SK-N-SH (cell line): ENCODE measurements around the gene CLCN5. TPM values are rescaled to one million over a fixed set of nuclear protein-coding genes. Genes with fewer than 3 reads are reported as not detected.

Source experiments
- CTCF ChIA-PET: fragments of 300-600, 350-600 bp; formaldehyde crosslinking; extraction: SDS; loops from one replicate; lab custom pipeline; 2021; lab: Yijun Ruan, JAX
- POLR2A ChIA-PET: fragments of 350-600 bp; sonication (Branson Sonifier 250); formaldehyde crosslinking; extraction: SDS; loops from one replicate; lab custom pipeline; 2020; ENCODE audit warnings: antibody characterized with exemption, inconsistent platforms; lab: Yijun Ruan, JAX
- DNase-seq: peaks from one replicate; pipeline ENCODE4 v3.0.0; 2012
- H2AFZ ChIP-seq: fragments of 200-600 bp; sonication (generic); 2 replicates; pipeline ENCODE4 v1.8.1; 2016; ENCODE audit warnings: antibody characterized with exemption, mild to moderate bottlenecking, low read depth
- H3F3A ChIP-seq: fragments of 200-600 bp; sonication (generic); replicated peaks from 2 replicates; pipeline ENCODE3; 2016; ENCODE audit warnings: antibody characterized with exemption, mild to moderate bottlenecking; ENCODE audit not compliant: insufficient read depth
- H3K27ac ChIP-seq, 2 experiments: fragments of 200-500 bp in 1 of 2; fragments of 200-600 bp in 1 of 2; sonication (Bioruptor generic) in 1 of 2; sonication (generic), shearing (Covaris generic) in 1 of 2; 2 replicates each; pipeline versions ENCODE4 v1.5.1 to v1.6.1; 2014 to 2016; ENCODE audit warnings: low read depth in 2 of 2, inconsistent platforms in 1 of 2, low read length in 1 of 2, mild to moderate bottlenecking in 1 of 2, mixed read lengths in 1 of 2
- H3K27me3 ChIP-seq: fragments of 200-600 bp; sonication (generic), shearing (Covaris generic); 2 replicates; pipeline ENCODE4 v1.6.1; 2016; ENCODE audit warnings: mixed run types; ENCODE audit not compliant: insufficient read depth
- H3K36me3 ChIP-seq, 2 experiments: fragments of 200-500 bp in 1 of 2; fragments of 200-600 bp in 1 of 2; sonication (Bioruptor generic) in 1 of 2; sonication (generic) in 1 of 2; replicated peaks in 1 of 2; 2 replicates each; pipeline versions ENCODE3 to v1.5.1; 2014 to 2016; ENCODE audit warnings: low read length in 1 of 2, mild to moderate bottlenecking in 1 of 2; ENCODE audit not compliant: insufficient read depth in 2 of 2, control insufficient read depth in 1 of 2
- H3K4me1 ChIP-seq, 2 experiments: fragments of 200-500 bp in 1 of 2; fragments of 200-600 bp in 1 of 2; sonication (Bioruptor generic) in 1 of 2; sonication (generic), shearing (Covaris generic) in 1 of 2; 2 replicates each; pipeline versions ENCODE4 v1.5.1 to v1.6.1; 2014 to 2016; ENCODE audit warnings: low read depth in 1 of 2, low read length in 1 of 2, mixed run types in 1 of 2; ENCODE audit not compliant: insufficient read depth in 2 of 2, control insufficient read depth in 1 of 2
- H3K4me2 ChIP-seq: fragments of 200-600 bp; sonication (generic), shearing (Covaris generic); 2 replicates; pipeline ENCODE4 v1.6.1; 2017; ENCODE audit warnings: mixed run types
- H3K4me3 ChIP-seq, 2 experiments: fragments of 200-500 bp in 1 of 2; fragments of 200-600 bp in 1 of 2; sonication (Bioruptor generic) in 1 of 2; sonication (generic), shearing (Covaris generic) in 1 of 2; 2 replicates each; pipeline versions ENCODE4 v1.5.1 to v1.8.1; 2014 to 2016; ENCODE audit warnings: low read depth in 2 of 2, inconsistent platforms in 1 of 2, low read length in 1 of 2, mild to moderate bottlenecking in 1 of 2, mixed read lengths in 1 of 2, moderate library complexity in 1 of 2
- H3K79me2 ChIP-seq: fragments of 200-600 bp; sonication (generic); 2 replicates; pipeline ENCODE4 v1.8.1; 2017; ENCODE audit warnings: mild to moderate bottlenecking; ENCODE audit not compliant: insufficient read depth
- H3K9ac ChIP-seq: fragments of 200-600 bp; sonication (generic); 2 replicates; pipeline ENCODE4 v1.6.1; 2017; ENCODE audit warnings: mixed run types
- H3K9me2 ChIP-seq: fragments of 200-600 bp; sonication (generic); 2 replicates; pipeline ENCODE4 v1.6.1; 2017; ENCODE audit warnings: mixed run types
- H3K9me3 ChIP-seq: fragments of 200-600 bp; sonication (generic); 2 replicates; pipeline ENCODE4 v1.6.1; 2017; ENCODE audit warnings: mixed run types, mild to moderate bottlenecking, moderate library complexity
- H4K20me1 ChIP-seq: fragments of 200-600 bp; sonication (generic); 2 replicates; pipeline ENCODE4 v1.6.1; 2017; ENCODE audit warnings: mild to moderate bottlenecking, mixed run types; ENCODE audit not compliant: insufficient read depth
- CHD2 ChIP-seq: fragments of 150-350 bp; IDR thresholded peaks from 2 replicates; pipeline ENCODE4 v1.6.1; 2018; ENCODE audit warnings: low read length; ENCODE audit not compliant: partially characterized antibody
- FOXJ3 ChIP-seq: sonication (generic); formaldehyde crosslinking; IDR thresholded peaks from 2 replicates; pipeline ENCODE4 v1.5.1; 2020; ENCODE audit warnings: mild to moderate bottlenecking, missing genetic modification reagents
- FOXM1 ChIP-seq: IDR thresholded peaks from 2 replicates; pipeline ENCODE4 v1.4.0; 2012; ENCODE audit warnings: low read depth, mild to moderate bottlenecking
- MXI1 ChIP-seq: IDR thresholded peaks from 2 replicates; pipeline ENCODE4 v1.6.1; 2012; ENCODE audit warnings: mild to moderate bottlenecking, low read depth, low read length, improper control_type of control experiment
- NFIC ChIP-seq: IDR thresholded peaks from 2 replicates; pipeline ENCODE4 v1.4.0; 2012; ENCODE audit warnings: borderline replicate concordance
- NRF1 ChIP-seq: IDR thresholded peaks from 2 replicates; pipeline ENCODE4 v1.6.1; 2012; ENCODE audit warnings: low read depth, mild to moderate bottlenecking, low read length
- PBX3 ChIP-seq: IDR thresholded peaks from 2 replicates; pipeline ENCODE4; 2012
- REST ChIP-seq: IDR thresholded peaks from 2 replicates; pipeline ENCODE4 v1.6.1; 2012; ENCODE audit warnings: mild to moderate bottlenecking, low read depth, low read length, moderate library complexity
- SIN3A ChIP-seq: IDR thresholded peaks from 2 replicates; pipeline ENCODE4 v1.6.1; 2012; ENCODE audit warnings: low read depth, mild to moderate bottlenecking, low read length, moderate library complexity, borderline replicate concordance
- ZBTB33 ChIP-seq: IDR thresholded peaks from 2 replicates; pipeline ENCODE4 v1.4.0; 2012; ENCODE audit warnings: low read depth, borderline replicate concordance
- WGBS: methylation state at CpG from one replicate; pipeline ENCODE4 v1.1.6; 2017; ENCODE audit warnings: low lambda C conversion rate; 5-methylcytosine and 5-hydroxymethylcytosine counted together
- polyA plus RNA-seq, 3 experiments: library from polyadenylated mRNA; depleted of rRNA; stranded (reverse); fragments of >200 nt; gene quantifications; 2 replicates each; pipeline ENCODE4 v1.2.3, GENCODE V29; 2012
- TF ChIP-seq, protein P1 (sequence below): IDR thresholded peaks from 2 replicates; pipeline ENCODE4 v1.4.0; 2012; ENCODE audit warnings: low read depth, borderline replicate concordance

CLCN5 gene
- polyA plus RNA-seq, 1 of the 3 experiments (the other 2 are of a cell fraction) = 1.7 TPM

DNA sequence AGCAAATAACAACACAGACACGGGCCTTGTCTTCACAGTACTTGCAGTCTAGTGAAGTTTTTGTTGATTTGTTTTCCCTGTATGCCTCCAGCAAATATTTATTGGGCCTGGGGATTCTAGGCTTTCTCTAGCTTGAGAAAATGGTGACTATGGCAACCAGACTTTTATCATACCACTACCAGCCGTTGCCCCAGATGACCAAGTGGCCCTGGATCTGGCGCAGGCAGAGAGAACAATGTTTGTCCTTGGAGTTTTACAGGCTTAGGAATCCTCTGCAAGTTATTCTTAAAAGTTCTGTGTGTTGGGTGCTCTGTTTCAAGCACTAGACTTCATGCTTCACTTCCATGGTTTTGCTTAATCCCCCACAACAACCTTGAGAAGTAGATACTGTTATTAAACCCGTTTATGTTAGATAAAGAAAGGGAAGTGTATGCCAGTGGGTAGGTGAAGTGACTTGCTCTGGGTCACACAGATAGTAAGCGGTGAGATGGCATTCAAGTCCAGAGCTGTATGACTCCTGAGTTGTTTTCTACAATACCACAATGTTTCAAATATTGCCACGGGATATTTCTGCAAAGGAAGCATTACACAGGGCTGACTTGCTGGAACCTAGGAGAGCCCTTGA, 183.8 kb downstream of the CLCN5 start (continued):
- TF ChIP-seq, protein P1, sequence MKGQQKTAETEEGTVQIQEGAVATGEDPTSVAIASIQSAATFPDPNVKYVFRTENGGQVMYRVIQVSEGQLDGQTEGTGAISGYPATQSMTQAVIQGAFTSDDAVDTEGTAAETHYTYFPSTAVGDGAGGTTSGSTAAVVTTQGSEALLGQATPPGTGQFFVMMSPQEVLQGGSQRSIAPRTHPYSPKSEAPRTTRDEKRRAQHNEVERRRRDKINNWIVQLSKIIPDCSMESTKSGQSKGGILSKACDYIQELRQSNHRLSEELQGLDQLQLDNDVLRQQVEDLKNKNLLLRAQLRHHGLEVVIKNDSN = no peak
- no peak for TF ChIP-seq PBX3
- TF ChIP-seq, all 33 proteins: peak for 0

GRCh38 chrX:50107470-50107869, 185.1 kb downstream of the CLCN5 start:
- Histone ChIP-seq H3K36me3 (no peaks in the 10 kb centered on the region), H3K9ac (no peak overlapping the region), H3K9me2 (no peaks in the 10 kb centered on the region), H3K27me3 (peaks cover 7% of the 10 kb centered on the region; the same call in 1 of the 2 replicates), H3K27ac (no peak overlapping the region), H3K4me1 (peaks cover 0 to 3% of the 10 kb centered on the region in 2 experiments; a peak in 2 of 4 replicates), H3K9me3 (no peaks in the 10 kb centered on the region), H4K20me1 (no peaks in the 10 kb centered on the region), H3K79me2 (no peaks in the 10 kb centered on the region), H2AFZ (no peak overlapping the region), H3K4me3 (no peak overlapping the region), H3F3A (no peaks in the 10 kb centered on the region), H3K4me2 (no peak overlapping the region)
- no peak for TF ChIP-seq SIN3A
- no peak for TF ChIP-seq NFIC
- TF ChIP-seq FOXJ3 (CRISPR knock-in tag) = no peak
- ChIA-PET CTCF (no interaction called here), POLR2A (no interaction called here)
- DNase-seq = no peak
- WGBS = 19% methylated on average over 2 of the region's 2 CpGs

- Histone ChIP-seq H3K27ac (no peak overlapping the region), H3K4me3 (no peak overlapping the region), H3F3A (no peaks in the 10 kb centered on the region), H3K9ac (no peak overlapping the region), H4K20me1 (no peaks in the 10 kb centered on the region), H3K9me2 (no peaks in the 10 kb centered on the region), H3K4me1 (peaks cover 0 to 3% of the 10 kb centered on the region in 2 experiments; a peak in 2 of 4 replicates), H3K79me2 (no peaks in the 10 kb centered on the region), H3K27me3 (peaks cover 7% of the 10 kb centered on the region; the same call in 1 of the 2 replicates), H2AFZ (no peak overlapping the region), H3K4me2 (no peak overlapping the region), H3K36me3 (no peaks in the 10 kb centered on the region), H3K9me3 (no peaks in the 10 kb centered on the region)
- no peak for TF ChIP-seq PBX3
- no peak for TF ChIP-seq FOXJ3 (CRISPR knock-in tag)
- no peak for TF ChIP-seq NFIC
- no peak for TF ChIP-seq FOXM1
- no peak for TF ChIP-seq REST
- no peak for TF ChIP-seq NRF1
- no peak for TF ChIP-seq ZBTB33
- TF ChIP-seq MXI1 = no peak
- TF ChIP-seq CHD2 = no peak
- WGBS = 11% methylated on average over 2 of the region's 2 CpGs
- DNase-seq = no peak
- ChIA-PET POLR2A (no interaction called here), CTCF (no interaction called here)
These were observed 185.9 kb downstream of the CLCN5 start for GRCh38 chrX:50108264-50108663.
